ENCODE measurements around the gene PTPN23. TPM values are rescaled to one million over a fixed set of nuclear protein-coding genes. Genes with fewer than 3 reads are reported as not detected.

PTPN23 gene
- total and polyA plus RNA-seq, 2 of the 13 experiments (the other 11 are each of a cell fraction or from before 2014, with no cell fraction given) = 2.3 to 3.7 TPM

GRCh38 chr3:47379411-47379899 lies 1.4 kb upstream of the PTPN23 start (continued):
- no peak; the same call in 1 of the 2 replicates for TF ChIP-seq ZSCAN5A (CRISPR knock-in tag; IDR thresholded peaks at IDR 0.05; ENCODE audit: borderline replicate concordance)
- TF ChIP-seq ZNF260 (CRISPR knock-in tag; IDR thresholded peaks at IDR 0.05; ENCODE audit: borderline replicate concordance, low read depth) = no peak
- peak; percentile 24 for TF ChIP-seq ZEB1 (IDR thresholded peaks at IDR 0.05; ENCODE audit: insufficient replicate concordance, low read depth)
- no peak for TF ChIP-seq DDIT3 (CRISPR knock-in tag; IDR thresholded peaks at IDR 0.05)
- TF ChIP-seq KLF11 (CRISPR knock-in tag; IDR thresholded peaks at IDR 0.05) = peak; percentile 77; the same call in 1 of the 2 replicates
- peak; percentile 49; the same call in 1 of the 2 replicates for TF ChIP-seq ZNF350 (CRISPR knock-in tag; IDR thresholded peaks at IDR 0.05; ENCODE audit: borderline replicate concordance, low read depth)
- TF ChIP-seq ZBTB7B (CRISPR knock-in tag; IDR thresholded peaks at IDR 0.05) = peak; percentile 85
- TF ChIP-seq BRCA1 (CRISPR knock-in tag; IDR thresholded peaks at IDR 0.05) = peak; percentile 79; the same call in 1 of the 2 replicates
- TF ChIP-seq PREB (CRISPR knock-in tag; IDR thresholded peaks at IDR 0.05) = no peak
- peak; percentile 60; the same call in 1 of the 2 replicates for TF ChIP-seq KDM1A (CRISPR knock-in tag; IDR thresholded peaks at IDR 0.05)
- TF ChIP-seq NFKBIZ (CRISPR knock-in tag; IDR thresholded peaks at IDR 0.05) = peak; percentile 57; the same call in 1 of the 2 replicates
- TF ChIP-seq ZNF552 (CRISPR knock-in tag; IDR thresholded peaks at IDR 0.05; ENCODE audit: borderline replicate concordance) = peak; percentile 54; the same call in 1 of the 2 replicates
- TF ChIP-seq IKZF4 (CRISPR knock-in tag; IDR thresholded peaks at IDR 0.05; ENCODE audit: borderline replicate concordance, low read depth, not compliant biosample characterization) = peak; percentile 90
- no peak for TF ChIP-seq ZSCAN22 (CRISPR knock-in tag; IDR thresholded peaks at IDR 0.05)
- no peak for TF ChIP-seq YEATS4 (CRISPR knock-in tag; IDR thresholded peaks at IDR 0.05; ENCODE audit: borderline replicate concordance)
- no peak; the same call in 1 of the 2 replicates for TF ChIP-seq PRMT3 (CRISPR knock-in tag; IDR thresholded peaks at IDR 0.05; ENCODE audit: borderline replicate concordance, low read depth)
- TF ChIP-seq CSRNP1 (CRISPR knock-in tag; IDR thresholded peaks at IDR 0.05) = no peak; the same call in 1 of the 2 replicates
- TF ChIP-seq PHF20 (CRISPR knock-in tag; IDR thresholded peaks at IDR 0.05) = peak; percentile 48
- TF ChIP-seq ZNF20 (CRISPR knock-in tag; IDR thresholded peaks at IDR 0.05) = no peak
- TF ChIP-seq ZNF724P (CRISPR knock-in tag; IDR thresholded peaks at IDR 0.05; ENCODE audit: borderline replicate concordance) = peak; percentile 65
- peak; percentile 95 for TF ChIP-seq NR2F2 (IDR thresholded peaks at IDR 0.05; ENCODE audit: borderline replicate concordance, low read depth)
- TF ChIP-seq RFXAP (CRISPR knock-in tag; IDR thresholded peaks at IDR 0.05; ENCODE audit: borderline replicate concordance) = no peak
- TF ChIP-seq CEBPB (IDR thresholded peaks at IDR 0.05; ENCODE audit: borderline replicate concordance, low read depth, low read length) = no peak
- TF ChIP-seq XRCC5 (optimal IDR thresholded peaks at IDR 0.05; ENCODE audit: low read length) = no peak
- TF ChIP-seq TCF7 (IDR thresholded peaks at IDR 0.05; ENCODE audit: low read depth) = no peak
- TF ChIP-seq NONO (IDR thresholded peaks at IDR 0.05) = no peak
- peak; percentile 49; the same call in 1 of the 2 replicates for TF ChIP-seq NONO (CRISPR knock-in tag; conservative IDR thresholded peaks at IDR 0.05)

Data from HepG2 (cell line).